NCI-H1105 treated with DMSO at 0.1 percent for 48 hours (cell line): Measurements from ENCODE around the gene UMAD1.
"Not testable (repeated sequence)": the region's sequence is repeated elsewhere in the genome, so short reads cannot be mapped to it uniquely, and the experiment has no call there.

Source experiments
- DNase-seq: peaks from one replicate; lab custom pipeline; 2025; lab: John Stamatoyannopoulos, UW

Gene UMAD1

GRCh38 chr7:7798510-7798909 lies 158.0 kb downstream of the UMAD1 start:
- DNase-seq: peak; percentile 56

- DNase-seq: peak; percentile 84
These were observed 158.6 kb downstream of the UMAD1 start for GRCh38 chr7:7799138-7799537.

GRCh38 chr7:7802531-7802930 lies 162.0 kb downstream of the UMAD1 start:
- no peak for DNase-seq

DNA sequence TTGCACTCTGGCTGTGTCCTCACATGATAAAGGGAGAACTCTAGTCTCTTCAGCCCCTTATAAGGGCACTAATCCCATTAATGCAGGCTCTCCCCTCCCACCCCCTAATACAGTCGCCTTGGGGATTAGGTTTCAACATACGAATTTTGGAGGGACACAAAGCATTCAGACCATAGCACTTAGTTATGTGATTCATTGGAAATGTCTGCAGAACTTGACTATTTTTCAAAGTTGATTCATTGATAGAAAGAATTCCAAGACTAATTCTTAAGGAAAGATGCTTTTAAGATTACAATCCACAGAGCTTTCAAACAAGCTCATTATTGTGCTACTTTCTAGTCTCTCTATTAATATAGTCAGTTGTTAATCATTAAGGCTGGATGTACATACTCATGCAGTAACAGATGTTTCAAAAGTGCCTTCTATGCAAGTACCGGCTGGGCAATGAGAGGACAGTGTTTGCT lies 163.2 kb downstream of the UMAD1 start:
- DNase-seq: no peak

DNA sequence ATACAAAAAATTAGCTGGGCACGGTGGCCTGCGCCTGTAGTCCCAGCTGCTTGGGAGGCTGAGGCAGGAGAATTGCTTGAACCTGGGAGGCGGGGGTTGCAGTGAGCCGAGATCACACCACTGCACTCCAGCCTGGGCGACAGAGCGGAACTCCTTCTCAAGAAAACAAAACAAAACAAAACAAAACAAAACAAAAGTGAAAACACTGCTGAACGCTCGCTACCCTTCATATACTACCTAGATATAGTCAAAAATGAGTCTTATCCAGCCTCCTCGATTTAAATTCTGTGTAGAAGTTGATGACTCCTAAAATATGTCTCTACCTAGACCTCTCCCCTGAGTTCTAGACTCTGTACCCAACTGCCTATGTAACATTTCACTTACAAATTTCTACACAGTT lies 164.3 kb downstream of the UMAD1 start:
- DNase-seq: not testable (repeated sequence)

GRCh38 chr7:7805511-7806153 lies 165.1 kb downstream of the UMAD1 start:
- no peak for DNase-seq

- DNase-seq: no peak
These were observed 167.6 kb downstream of the UMAD1 start for GRCh38 chr7:7808156-7808555.

- no peak for DNase-seq
These were observed 168.1 kb downstream of the UMAD1 start for GRCh38 chr7:7808626-7809025.

GRCh38 chr7:7810380-7810779 lies 169.8 kb downstream of the UMAD1 start:
- DNase-seq: no peak

DNA sequence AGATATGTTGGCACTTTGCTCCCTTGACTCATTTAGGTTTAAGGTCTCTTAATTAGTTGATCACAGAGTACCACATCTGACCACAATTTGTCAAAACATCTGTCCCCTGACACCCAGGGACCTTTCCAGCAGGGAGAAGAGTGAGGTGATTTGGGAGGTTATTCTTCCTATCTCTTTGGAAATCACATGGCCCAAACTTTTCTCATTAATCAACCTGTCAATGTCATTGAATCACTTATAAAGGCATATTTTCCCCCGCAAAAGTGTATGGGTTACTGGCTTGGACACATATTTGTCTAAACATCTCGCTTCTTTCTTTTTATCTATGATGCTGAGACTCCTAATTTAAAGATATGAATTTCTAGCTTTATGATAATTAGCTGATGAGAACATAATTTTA lies 170.3 kb downstream of the UMAD1 start:
- no peak for DNase-seq

DNA sequence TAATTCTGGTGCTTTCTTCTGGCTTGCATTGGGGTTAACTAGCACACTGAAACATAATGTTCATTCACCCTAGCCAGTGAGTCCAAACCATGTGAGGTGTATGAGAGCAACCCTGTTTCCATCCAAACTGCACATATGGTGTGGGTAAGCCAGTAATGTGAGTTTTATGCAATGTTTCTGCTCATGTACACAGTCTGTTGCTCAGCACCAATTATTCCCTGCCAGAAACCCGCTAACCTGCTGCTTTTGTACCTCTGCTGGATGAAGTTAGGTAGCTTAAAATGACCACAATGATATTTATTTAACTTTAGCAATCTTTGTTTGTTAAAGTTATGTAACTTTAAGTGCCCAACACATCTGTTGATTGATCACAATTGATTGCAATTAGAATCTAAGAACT lies 171.6 kb downstream of the UMAD1 start:
- no peak for DNase-seq

DNA sequence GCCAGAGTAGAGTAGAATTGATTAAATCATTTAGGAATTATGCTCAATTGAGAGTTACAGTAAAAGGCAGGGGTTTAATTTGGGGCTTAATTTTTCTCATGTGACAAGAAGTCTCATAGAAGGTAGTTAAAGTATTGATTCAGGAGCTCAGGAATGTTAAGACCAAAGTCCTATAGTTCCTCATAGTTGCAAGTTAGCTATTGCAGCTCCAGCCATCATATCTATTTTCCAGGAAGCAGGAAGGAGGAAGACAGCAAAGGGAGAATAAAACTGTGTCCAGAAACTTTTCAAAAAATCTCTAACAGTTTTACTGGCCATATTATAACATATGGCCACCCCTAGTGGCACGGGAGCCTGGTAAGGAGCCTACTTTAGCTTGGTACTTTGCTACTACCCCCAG lies 174.8 kb downstream of the UMAD1 start:
- no peak for DNase-seq

DNA sequence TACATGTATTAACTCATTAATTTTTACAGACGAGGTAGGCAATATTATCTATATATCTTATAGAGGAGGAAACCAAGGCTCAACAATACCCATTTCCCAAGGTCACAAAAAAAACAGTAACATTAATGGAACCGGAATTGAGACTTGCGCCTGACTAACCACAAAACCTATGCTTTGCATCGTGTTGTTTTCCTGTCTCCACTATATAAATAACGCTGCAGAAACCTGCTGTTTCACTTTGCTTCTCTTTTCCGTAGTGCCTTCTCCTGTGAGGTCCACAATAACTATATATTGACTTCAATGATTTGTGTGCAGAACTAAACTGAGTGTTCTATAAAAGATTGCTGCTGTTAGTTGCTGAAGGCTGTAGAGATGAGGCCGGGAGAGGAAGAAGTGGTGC lies 175.5 kb downstream of the UMAD1 start:
- no peak for DNase-seq

DNA sequence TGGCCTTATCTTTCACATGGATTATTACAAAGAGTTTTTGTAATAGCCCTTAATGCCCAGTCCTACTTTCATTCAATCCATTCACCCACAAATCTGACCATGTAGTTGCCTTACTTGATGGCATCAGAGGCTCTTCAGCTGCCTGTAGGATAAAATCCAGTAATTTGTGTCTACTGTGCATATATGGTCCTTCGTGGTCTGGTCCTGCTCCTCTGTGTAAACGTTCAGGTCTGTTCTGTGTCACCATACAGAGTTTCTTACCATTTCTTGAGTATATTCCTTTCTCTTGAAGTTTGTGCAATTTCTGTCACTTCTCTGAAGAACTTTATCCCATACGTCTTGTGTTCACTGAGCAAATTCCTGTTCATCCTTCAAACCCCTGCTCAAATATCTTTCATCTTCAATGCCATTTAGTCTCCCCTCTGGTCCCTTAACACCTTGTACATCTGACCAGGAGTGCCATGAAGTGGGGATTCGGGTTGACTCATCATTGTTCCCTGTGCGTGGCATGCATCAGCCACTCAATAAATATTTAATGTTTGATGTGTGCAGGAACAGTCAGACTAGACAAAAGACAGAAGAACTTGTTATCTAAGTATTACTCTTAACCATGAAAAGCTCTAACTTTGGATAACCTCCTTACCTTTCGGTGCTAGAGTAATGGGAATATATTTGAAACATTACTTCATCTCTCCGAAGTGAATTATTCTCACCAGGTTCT lies 176.4 kb downstream of the UMAD1 start:
- no peak for DNase-seq

GRCh38 chr7:7817748-7818147 lies 177.2 kb downstream of the UMAD1 start:
- no peak for DNase-seq

GRCh38 chr7:7818179-7818578 lies 177.6 kb downstream of the UMAD1 start:
- not testable (repeated sequence) for DNase-seq

DNA sequence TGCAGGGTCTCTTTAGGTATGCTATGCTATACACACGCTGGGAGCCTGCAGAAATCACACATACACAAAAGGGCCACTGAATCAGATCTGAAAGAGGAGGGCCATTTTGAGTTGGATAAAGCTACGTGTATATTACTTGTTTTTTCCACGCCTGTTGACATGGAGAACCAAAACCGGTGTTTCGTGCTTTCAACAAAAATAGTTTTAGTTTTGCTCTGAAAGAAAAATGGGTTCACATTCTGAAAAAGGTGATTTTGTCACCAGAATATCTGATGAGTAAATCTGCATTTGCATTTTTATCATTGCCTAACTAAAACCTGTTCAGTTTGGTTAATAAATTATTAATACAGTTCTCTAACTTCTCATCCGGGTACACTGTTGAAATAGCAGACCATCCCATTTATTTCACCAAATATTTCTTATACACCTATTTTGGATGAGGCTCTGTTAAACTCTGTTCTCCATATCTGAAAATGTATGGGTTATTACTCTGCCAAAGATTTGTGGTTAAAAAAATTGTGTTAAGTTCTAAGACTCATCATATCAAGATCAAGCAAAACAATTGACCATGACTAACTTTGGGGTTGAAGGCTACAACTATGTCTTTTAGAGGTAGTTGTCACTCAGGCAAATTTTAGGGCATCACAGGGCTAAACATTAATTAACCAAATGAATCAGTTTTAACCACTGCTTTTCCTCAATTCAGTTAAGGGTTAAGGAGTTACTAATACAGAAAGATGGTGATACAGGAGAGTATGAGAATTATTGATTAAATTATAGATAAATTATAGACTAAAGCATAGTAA lies 179.1 kb downstream of the UMAD1 start:
- DNase-seq: no peak

- DNase-seq: peak; percentile 31
These were observed 179.9 kb downstream of the UMAD1 start for GRCh38 chr7:7820409-7820808.

DNA sequence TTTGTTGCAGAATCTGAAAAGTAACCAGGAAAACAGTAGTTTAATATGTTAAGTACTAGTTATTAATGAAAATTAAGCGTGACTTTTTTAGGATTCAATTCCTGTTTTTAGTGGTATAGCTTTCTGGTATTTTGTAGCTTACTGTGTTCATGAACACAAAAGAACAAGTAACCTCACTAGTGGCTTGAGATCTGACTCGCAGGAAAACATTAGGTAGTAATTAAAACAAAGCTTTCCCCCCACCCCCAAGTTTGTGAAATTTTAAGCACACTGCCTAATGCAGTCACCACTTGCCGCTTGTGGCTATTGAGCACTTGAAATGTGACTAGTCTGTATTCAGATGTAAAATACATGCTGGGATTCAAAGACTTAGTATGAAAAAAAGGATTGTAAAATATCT lies 180.4 kb downstream of the UMAD1 start:
- peak; percentile 85 for DNase-seq

GRCh38 chr7:7821517-7821916 lies 181.0 kb downstream of the UMAD1 start:
- peak; percentile 98 for DNase-seq

GRCh38 chr7:7825294-7825693 lies 184.7 kb downstream of the UMAD1 start:
- not testable (repeated sequence) for DNase-seq

DNA sequence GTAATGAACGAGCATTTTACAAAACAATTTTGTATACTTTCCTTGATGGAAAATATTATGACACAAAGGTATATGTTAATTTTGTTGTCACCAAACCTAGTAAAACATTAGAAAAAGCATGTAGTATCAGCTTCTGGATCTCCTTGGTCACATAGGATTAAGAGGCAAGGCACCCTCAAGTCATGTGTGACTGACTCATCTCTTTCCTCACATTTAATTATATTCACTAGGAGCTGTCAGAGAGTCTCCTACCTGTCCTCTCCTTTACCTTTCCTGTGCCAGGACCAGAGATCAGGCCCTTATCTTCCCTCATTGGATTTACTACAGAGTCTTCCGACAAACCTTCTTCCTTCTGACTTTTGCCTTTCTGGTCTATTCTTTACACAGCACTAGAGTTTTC lies 189.1 kb downstream of the UMAD1 start:
- DNase-seq: peak; percentile 57
